Gastrocnemius medialis (tissue), 4 donors: ENCODE measurements around the gene PDCL3. TPM values are rescaled to one million over a fixed set of nuclear protein-coding genes. Genes with fewer than 3 reads are reported as not detected.

Experiments
- ATAC-seq, 2 donors: fragments of 150-250 bp; one replicate each; pipeline ENCODE4 v1.9.1; 2016
- DNase-seq, 2 donors: peaks; one replicate each; pipeline ENCODE4 v3.0.0-alpha.2; 2019
- H3K27ac ChIP-seq, 4 donors: fragments of 200-600 bp; sonication (generic); 1 replicate in 1 of 4; 2 replicates in 3 of 4; pipeline ENCODE4 v1.5.1; 2016 to 2018; ENCODE audit warnings: mild to moderate bottlenecking in 2 of 4, moderate library complexity in 1 of 4
- H3K27me3 ChIP-seq, 3 donors: fragments of 200-600 bp; sonication (generic) in 2 of 3; 1 replicate in 1 of 3; 2 replicates in 2 of 3; pipeline versions ENCODE4 v1.5.1 to v1.6.0; 2016 to 2019; ENCODE audit warnings: mild to moderate bottlenecking in 1 of 3, moderate library complexity in 1 of 3
- H3K36me3 ChIP-seq, 2 donors: fragments of 200-600 bp; sonication (generic) in 1 of 2; one replicate each; pipeline ENCODE4 v1.5.1; 2017 to 2018
- H3K4me1 ChIP-seq, 2 donors: fragments of 200-600 bp; sonication (generic) in 1 of 2; one replicate each; pipeline ENCODE4 v1.5.1; 2016 to 2017; ENCODE audit warnings: mild to moderate bottlenecking in 2 of 2
- H3K4me3 ChIP-seq, 4 donors: fragments of 200-600 bp; sonication (generic) in 3 of 4; 1 replicate in 1 of 4; 2 replicates in 3 of 4; pipeline ENCODE4 v1.5.1; 2016 to 2019; ENCODE audit warnings: mild to moderate bottlenecking in 2 of 4
- H3K9me3 ChIP-seq, 3 donors: fragments of 200-600 bp; sonication (generic) in 2 of 3; 1 replicate in 1 of 3; 2 replicates in 2 of 3; pipeline ENCODE4 v1.5.1; 2016 to 2019
- POLR2A ChIP-seq, 2 donors: fragments of 450-650 bp; IDR thresholded peaks; one replicate each; pipeline ENCODE4 v1.6.1; 2017; ENCODE audit warnings: antibody characterized with exemption in 2 of 2, mild to moderate bottlenecking in 2 of 2, moderate library complexity in 2 of 2
- in situ Hi-C, 4 donors: fragments of 200-750 bp; cut with MboI; loops; one replicate each; pipeline versions ENCODE4 v1.15.0 to v1.8.0; 2017; ENCODE audit warnings: low sequenced_read_pairs in 4 of 4
- intact Hi-C: fragments of 100-400 bp; cut with DNase I; formaldehyde crosslinking; loops from one replicate; pipeline ENCODE4 v1.15.1; 2023; ENCODE audit warnings: low total_unique reads
- total RNA-seq, 4 donors: library from RNA; depleted of rRNA; stranded (reverse); fragments of >200 nt; gene quantifications; one replicate each; pipeline versions ENCODE4 v1.1.0 to v1.2.3, GENCODE V29; 2016
- TF ChIP-seq, protein P1 (sequence below), 5 experiments: fragments of 450-650 bp in 3 of 5; fragments of 200-600 bp in 2 of 5; sonication (generic) in 2 of 5; IDR thresholded peaks in 4 of 5; conservative IDR thresholded peaks in 1 of 5; 1 replicate in 4 of 5; 2 replicates in 1 of 5; pipeline ENCODE4 v1.5.1; 2016 to 2019; ENCODE audit warnings: antibody characterized with exemption in 5 of 5, mild to moderate bottlenecking in 3 of 5, moderate library complexity in 3 of 5

Gene PDCL3
- total RNA-seq, 4 donors from 2014 or later = 16.6 to 37.3 (median 27.8) TPM

DNA sequence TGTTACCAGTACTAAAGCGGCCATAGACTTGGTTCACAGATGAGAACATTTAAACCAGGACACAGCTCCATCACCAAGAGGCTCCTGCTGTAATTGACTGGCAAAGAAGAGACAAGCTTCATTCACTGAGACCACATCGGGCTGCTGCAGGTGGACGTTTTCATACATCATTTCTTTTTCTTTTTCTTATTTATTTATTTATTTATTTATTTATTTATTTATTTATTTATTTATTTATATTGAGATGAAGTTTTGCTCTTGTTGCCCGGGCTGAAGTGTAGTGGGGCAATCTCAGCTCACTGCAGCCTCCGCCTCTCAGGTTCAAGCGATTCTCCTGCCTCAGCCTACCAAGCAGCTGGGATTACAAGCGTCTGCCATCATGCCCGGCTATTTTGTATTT, 33.6 kb upstream of the PDCL3 start:
- no peak overlapping the region for H3K4me3 ChIP-seq
- DNase-seq (no peak), ATAC-seq (no peak)
- in situ Hi-C loops (no loop called here), intact Hi-C loops (no loop called here)
- no peaks in the 10 kb centered on the region for H3K36me3 ChIP-seq
- no peak for TF ChIP-seq POLR2A (IDR thresholded peaks at IDR 0.05)
- H3K9me3 ChIP-seq = no peaks in the 10 kb centered on the region
- H3K4me1 ChIP-seq = no peaks in the 10 kb centered on the region
- no peaks in the 10 kb centered on the region for H3K27me3 ChIP-seq
- H3K27ac ChIP-seq = no peak overlapping the region

DNA sequence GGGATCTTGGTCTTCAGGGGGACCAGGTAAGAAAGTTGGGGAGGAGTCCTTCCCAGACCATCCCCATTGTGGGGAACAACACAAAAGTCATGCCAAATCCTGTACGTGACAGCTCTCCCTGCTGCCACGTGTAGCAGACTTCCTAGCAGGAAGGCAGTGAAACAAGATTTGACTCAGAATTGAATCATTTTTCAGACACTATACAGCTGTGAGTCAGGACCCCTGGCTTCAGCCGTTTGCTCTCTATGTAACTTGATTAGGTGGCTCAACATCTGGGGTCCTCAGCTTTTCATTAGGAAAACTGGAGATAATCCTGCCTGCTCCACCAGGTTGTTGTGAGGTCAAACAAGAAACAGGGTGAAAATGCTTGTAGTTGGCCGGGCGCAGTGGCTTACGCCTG, 32.9 kb upstream of the PDCL3 start:
- in situ Hi-C loops = no loop called here
- intact Hi-C loops = no loop called here

DNA sequence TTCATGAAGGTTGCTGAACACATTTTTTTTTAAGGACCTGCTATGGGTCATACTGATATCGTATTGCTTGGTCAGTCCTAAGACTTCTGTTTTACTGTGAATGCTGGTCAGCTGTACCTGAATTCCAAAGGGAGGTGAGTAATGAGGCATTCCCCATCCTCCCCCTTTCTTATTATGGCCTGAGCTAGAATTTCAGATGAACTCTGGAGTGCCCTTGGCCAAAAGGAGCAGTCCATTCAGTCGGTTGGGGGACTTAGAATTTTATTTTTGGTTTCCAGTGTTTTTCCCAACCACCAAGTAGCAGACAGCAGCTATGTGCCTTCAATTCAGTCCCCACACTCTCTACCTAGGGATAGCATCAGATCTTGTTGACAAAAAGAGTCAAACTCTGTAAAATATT, 26.9 kb upstream of the PDCL3 start:
- intact Hi-C loops = no loop called here
- TF ChIP-seq, protein P1, sequence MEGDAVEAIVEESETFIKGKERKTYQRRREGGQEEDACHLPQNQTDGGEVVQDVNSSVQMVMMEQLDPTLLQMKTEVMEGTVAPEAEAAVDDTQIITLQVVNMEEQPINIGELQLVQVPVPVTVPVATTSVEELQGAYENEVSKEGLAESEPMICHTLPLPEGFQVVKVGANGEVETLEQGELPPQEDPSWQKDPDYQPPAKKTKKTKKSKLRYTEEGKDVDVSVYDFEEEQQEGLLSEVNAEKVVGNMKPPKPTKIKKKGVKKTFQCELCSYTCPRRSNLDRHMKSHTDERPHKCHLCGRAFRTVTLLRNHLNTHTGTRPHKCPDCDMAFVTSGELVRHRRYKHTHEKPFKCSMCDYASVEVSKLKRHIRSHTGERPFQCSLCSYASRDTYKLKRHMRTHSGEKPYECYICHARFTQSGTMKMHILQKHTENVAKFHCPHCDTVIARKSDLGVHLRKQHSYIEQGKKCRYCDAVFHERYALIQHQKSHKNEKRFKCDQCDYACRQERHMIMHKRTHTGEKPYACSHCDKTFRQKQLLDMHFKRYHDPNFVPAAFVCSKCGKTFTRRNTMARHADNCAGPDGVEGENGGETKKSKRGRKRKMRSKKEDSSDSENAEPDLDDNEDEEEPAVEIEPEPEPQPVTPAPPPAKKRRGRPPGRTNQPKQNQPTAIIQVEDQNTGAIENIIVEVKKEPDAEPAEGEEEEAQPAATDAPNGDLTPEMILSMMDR (IDR thresholded peaks at IDR 0.05 in 4 of 5, conservative IDR thresholded peaks at IDR 0.05 in 1 of 5) = no peak
- no peak for TF ChIP-seq POLR2A (IDR thresholded peaks at IDR 0.05)
- DNase-seq = no peak

More for the DNA sequence above, 32.9 kb upstream of the PDCL3 start:
- H3K4me3 ChIP-seq = no peak overlapping the region
- ATAC-seq (no peak), DNase-seq (no peak)
- TF ChIP-seq, protein P1 (IDR thresholded peaks at IDR 0.05 in 4 of 5, conservative IDR thresholded peaks at IDR 0.05 in 1 of 5) = no peak
- no peak for TF ChIP-seq POLR2A (IDR thresholded peaks at IDR 0.05)
- no peaks in the 10 kb centered on the region for H3K4me1 ChIP-seq
- H3K27ac ChIP-seq = no peak overlapping the region
- H3K27me3 ChIP-seq = no peaks in the 10 kb centered on the region
- H3K36me3 ChIP-seq = no peaks in the 10 kb centered on the region
- no peaks in the 10 kb centered on the region for H3K9me3 ChIP-seq

DNA sequence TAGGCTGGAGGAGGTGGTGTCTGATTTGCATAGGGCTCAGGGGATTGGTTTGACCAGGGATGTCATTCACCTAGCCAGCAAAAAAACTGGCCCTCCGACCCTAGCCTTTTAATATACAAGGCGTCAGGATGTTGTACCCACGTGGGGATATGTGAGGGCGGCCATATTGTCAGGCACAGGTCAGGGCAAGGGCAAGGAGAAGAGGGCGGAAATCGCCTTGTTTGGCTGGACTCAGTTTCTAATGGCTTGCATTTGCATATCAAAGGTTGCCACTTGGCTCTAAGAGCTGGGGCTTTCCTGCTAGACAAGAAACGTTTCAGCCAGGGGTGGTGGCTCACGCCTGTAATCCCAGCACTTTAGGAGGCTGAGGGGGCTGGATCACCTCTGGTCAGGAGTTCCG, 24.9 kb upstream of the PDCL3 start:
- Histone ChIP-seq H3K27ac (no peak overlapping the region), H3K27me3 (no peaks in the 10 kb centered on the region), H3K4me3 (no peak overlapping the region), H3K36me3 (no peaks in the 10 kb centered on the region), H3K4me1 (no peaks in the 10 kb centered on the region), H3K9me3 (no peaks in the 10 kb centered on the region)
- TF ChIP-seq POLR2A (IDR thresholded peaks at IDR 0.05) = no peak
- TF ChIP-seq, protein P1 (IDR thresholded peaks at IDR 0.05 in 4 of 5, conservative IDR thresholded peaks at IDR 0.05 in 1 of 5) = no peak
- intact Hi-C loops = no loop called here
- DNase-seq = no peak
- in situ Hi-C loops = no loop called here
- no peak for ATAC-seq

More for the DNA sequence above, 26.9 kb upstream of the PDCL3 start:
- H3K9me3 ChIP-seq = no peaks in the 10 kb centered on the region
- no peak for ATAC-seq
- H3K36me3 ChIP-seq = no peaks in the 10 kb centered on the region
- no peak overlapping the region for H3K4me3 ChIP-seq
- H3K4me1 ChIP-seq = no peaks in the 10 kb centered on the region
- no peaks in the 10 kb centered on the region for H3K27me3 ChIP-seq
- in situ Hi-C loops = no loop called here
- no peak overlapping the region for H3K27ac ChIP-seq

DNA sequence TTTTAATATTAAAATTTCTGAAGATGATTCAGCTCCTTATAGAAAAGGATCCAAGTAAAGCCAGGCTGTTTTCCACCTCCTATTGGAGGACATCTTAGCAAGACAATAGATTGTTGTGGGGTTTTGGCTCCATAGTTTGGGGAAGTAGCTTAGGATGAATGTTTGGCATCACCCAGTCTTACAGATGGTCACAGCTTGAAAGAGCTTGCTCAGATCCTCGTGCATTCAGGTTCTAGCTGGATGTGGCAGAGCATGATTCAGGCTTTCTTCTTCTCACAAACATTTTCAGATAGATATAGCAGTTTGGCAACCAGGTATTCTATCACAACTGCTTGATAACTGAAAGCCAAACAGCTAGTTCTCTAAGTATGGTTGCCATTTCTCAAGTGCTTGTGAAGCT, 23.6 kb upstream of the PDCL3 start:
- Histone ChIP-seq H3K27me3 (no peaks in the 10 kb centered on the region), H3K4me1 (no peaks in the 10 kb centered on the region), H3K4me3 (no peak overlapping the region), H3K9me3 (no peaks in the 10 kb centered on the region), H3K27ac (no peak overlapping the region), H3K36me3 (no peaks in the 10 kb centered on the region)
- in situ Hi-C loops = no loop called here
- intact Hi-C loops = no loop called here
- DNase-seq = no peak
- no peak for TF ChIP-seq POLR2A (IDR thresholded peaks at IDR 0.05)
- TF ChIP-seq, protein P1 (IDR thresholded peaks at IDR 0.05 in 4 of 5, conservative IDR thresholded peaks at IDR 0.05 in 1 of 5) = no peak
- no peak for ATAC-seq
